GM23248 (cell line): ENCODE measurements around the gene CUX1. TPM values are rescaled to one million over a fixed set of nuclear protein-coding genes. Genes with fewer than 3 reads are reported as not detected.

Source experiments
- DNase-seq: peaks from one replicate; pipeline ENCODE4 v3.0.0-alpha.2; 2015
- H2AFZ ChIP-seq: fragments of 200-600 bp; sonication (generic); 2 replicates; pipeline ENCODE4 v1.6.1; 2016; ENCODE audit warnings: antibody characterized with exemption
- H3F3A ChIP-seq: fragments of 200-600 bp; sonication (generic); 2 replicates; pipeline ENCODE4 v1.6.1; 2016; ENCODE audit warnings: mild to moderate bottlenecking, antibody characterized with exemption, mixed run types; ENCODE audit not compliant: insufficient read depth
- H3K27ac ChIP-seq: fragments of 200-600 bp; sonication (generic); 2 replicates; pipeline ENCODE4 v1.5.1; 2016; ENCODE audit warnings: mild to moderate bottlenecking
- H3K27me3 ChIP-seq: fragments of 200-600 bp; sonication (generic); replicated peaks from 2 replicates; pipeline ENCODE4 v1.6.1; 2016; ENCODE audit warnings: mild to moderate bottlenecking; ENCODE audit not compliant: insufficient read depth
- H3K36me3 ChIP-seq: fragments of 200-600 bp; sonication (generic); 2 replicates; pipeline ENCODE4 v1.6.1; 2016; ENCODE audit warnings: low read depth, mild to moderate bottlenecking
- H3K4me1 ChIP-seq: fragments of 200-600 bp; sonication (generic); 2 replicates; pipeline ENCODE4 v1.6.1; 2016; ENCODE audit warnings: mild to moderate bottlenecking; ENCODE audit not compliant: insufficient read depth
- H3K4me2 ChIP-seq: fragments of 200-600 bp; sonication (generic); one replicate; pipeline ENCODE4 v1.6.1; 2016; ENCODE audit warnings: mild to moderate bottlenecking; ENCODE audit not compliant: unreplicated experiment
- H3K4me3 ChIP-seq: fragments of 200-600 bp; sonication (generic); 2 replicates; pipeline ENCODE4 v1.5.1; 2016; ENCODE audit warnings: mild to moderate bottlenecking
- H3K79me2 ChIP-seq: fragments of 200-600 bp; sonication (generic); 2 replicates; pipeline ENCODE4 v1.6.1; 2016; ENCODE audit warnings: mild to moderate bottlenecking; ENCODE audit not compliant: insufficient read depth
- H3K9ac ChIP-seq: fragments of 200-600 bp; sonication (generic); 2 replicates; pipeline ENCODE4 v1.6.1; 2016; ENCODE audit warnings: mild to moderate bottlenecking
- H3K9me2 ChIP-seq: fragments of 200-600 bp; sonication (generic); 2 replicates; pipeline ENCODE4 v1.6.1; 2016; ENCODE audit warnings: mixed run types, mild to moderate bottlenecking, moderate library complexity; ENCODE audit not compliant: insufficient read depth
- H3K9me3 ChIP-seq: fragments of 200-600 bp; sonication (generic); one replicate; pipeline ENCODE4 v1.6.1; 2017; ENCODE audit warnings: low read depth
- H4K20me1 ChIP-seq: fragments of 200-600 bp; sonication (generic); 2 replicates; pipeline ENCODE4 v1.6.0; 2016; ENCODE audit not compliant: insufficient read depth
- EZH2 ChIP-seq: fragments of 200-600 bp; sonication (generic); IDR thresholded peaks from 2 replicates; pipeline ENCODE4 v1.6.1; 2018; ENCODE audit warnings: antibody characterized with exemption, mild to moderate bottlenecking; ENCODE audit not compliant: insufficient read depth, poor library complexity, severe bottlenecking
- EZH2phosphoT487 ChIP-seq: fragments of 200-600 bp; sonication (generic); IDR thresholded peaks from 2 replicates; pipeline ENCODE4 v1.6.1; 2018; ENCODE audit warnings: antibody characterized with exemption, moderate library complexity, mild to moderate bottlenecking, low read depth; ENCODE audit not compliant: insufficient read depth
- WGBS, 2 experiments: methylation state at CpG; one replicate each; pipeline ENCODE4 v1.1.6; 2015 to 2017; ENCODE audit warnings: low lambda C conversion rate in 2 of 2, low coverage in 1 of 2; ENCODE audit errors: missing lambda C conversion rate in 2 of 2; 5-methylcytosine and 5-hydroxymethylcytosine counted together
- in situ Hi-C: fragments of 300-500 bp; cut with MboI; formaldehyde crosslinking; loops from 2 replicates; pipeline ENCODE4 v1.15.0; 2020
- polyA plus RNA-seq: library from polyadenylated mRNA; unstranded; fragments of >200 nt; fragmentation: Nextera tagmentation; extraction: Ambion mirVana; gene quantifications from 2 replicates; pipeline ENCODE4 v1.2.1, GENCODE V29; 2016
- total RNA-seq: library from RNA; depleted of rRNA; stranded (reverse); fragments of >200 nt; shearing (Covaris generic); gene quantifications from 2 replicates; pipeline ENCODE4 v1.2.3, GENCODE V29; 2014

CUX1 gene
- total and polyA plus RNA-seq, 2 experiments from 2014 or later = 30.2 to 34.9 TPM

GRCh38 chr7:102170393-102170970 is 353.1 kb downstream of the CUX1 start:
- Histone ChIP-seq H3K36me3 (no peaks in the 10 kb centered on the region), H3K4me1 (no peaks in the 10 kb centered on the region), H4K20me1 (no peaks in the 10 kb centered on the region), H3K4me2 (no peak overlapping the region), H3K27me3 (no peaks in the 10 kb centered on the region), H3K27ac (no peak overlapping the region), H3K79me2 (no peaks in the 10 kb centered on the region), H3K9me2 (no peaks in the 10 kb centered on the region), H2AFZ (no peak overlapping the region), H3K9me3 (no peaks in the 10 kb centered on the region), H3F3A (no peaks in the 10 kb centered on the region), H3K9ac (no peak overlapping the region), H3K4me3 (no peak overlapping the region)
- TF ChIP-seq EZH2phosphoT487 (no peak), EZH2 (no peak)
- DNase-seq = no peak
- in situ Hi-C loops = no loop called here
- WGBS, 2 experiments = 93% methylated on average over 22 of the region's 22 CpGs

DNA sequence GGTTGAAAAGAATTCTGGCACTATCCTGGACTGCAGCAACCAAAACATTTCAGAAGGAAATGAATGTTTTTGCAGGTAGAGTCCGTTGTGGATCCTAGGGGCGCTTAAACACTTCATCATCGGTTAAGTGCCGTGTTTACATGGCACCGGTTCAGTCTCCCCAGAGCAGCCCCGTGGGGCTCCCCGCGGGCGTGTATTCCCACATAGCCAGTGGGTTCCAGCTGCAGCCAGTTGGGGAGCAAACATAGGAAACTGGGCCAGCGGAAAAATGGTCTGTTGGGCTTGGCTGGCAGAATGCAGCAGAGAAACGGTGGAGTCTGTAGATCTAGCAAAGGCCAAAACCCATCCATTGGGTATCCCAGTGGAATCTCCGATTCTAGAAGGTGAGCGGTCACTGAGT is 356.2 kb downstream of the CUX1 start:
- no peaks in the 10 kb centered on the region for H4K20me1 ChIP-seq
- H3F3A ChIP-seq = no peaks in the 10 kb centered on the region
- H3K27ac ChIP-seq = no peak overlapping the region
- H3K4me2 ChIP-seq = no peak overlapping the region
- no peak overlapping the region for H2AFZ ChIP-seq
- in situ Hi-C loops = no loop called here
- no peaks in the 10 kb centered on the region for H3K79me2 ChIP-seq
- TF ChIP-seq EZH2 = no peak
- TF ChIP-seq EZH2phosphoT487 = no peak
- no peak overlapping the region for H3K9ac ChIP-seq
- H3K4me1 ChIP-seq = no peaks in the 10 kb centered on the region
- H3K9me3 ChIP-seq = no peaks in the 10 kb centered on the region
- H3K9me2 ChIP-seq = no peaks in the 10 kb centered on the region
- DNase-seq = no peak
- no peak overlapping the region for H3K4me3 ChIP-seq
- H3K27me3 ChIP-seq = no peaks in the 10 kb centered on the region
- WGBS, 2 experiments = 95 to 98% methylated on average over 13 of the region's 13 CpGs
- no peaks in the 10 kb centered on the region for H3K36me3 ChIP-seq

GRCh38 chr7:102175423-102176170 is 358.2 kb downstream of the CUX1 start:
- no peak overlapping the region for H3K27ac ChIP-seq
- DNase-seq = no peak
- WGBS, 2 experiments = 84 to 86% methylated on average over 19 to 24 of the region's 24 CpGs

DNA sequence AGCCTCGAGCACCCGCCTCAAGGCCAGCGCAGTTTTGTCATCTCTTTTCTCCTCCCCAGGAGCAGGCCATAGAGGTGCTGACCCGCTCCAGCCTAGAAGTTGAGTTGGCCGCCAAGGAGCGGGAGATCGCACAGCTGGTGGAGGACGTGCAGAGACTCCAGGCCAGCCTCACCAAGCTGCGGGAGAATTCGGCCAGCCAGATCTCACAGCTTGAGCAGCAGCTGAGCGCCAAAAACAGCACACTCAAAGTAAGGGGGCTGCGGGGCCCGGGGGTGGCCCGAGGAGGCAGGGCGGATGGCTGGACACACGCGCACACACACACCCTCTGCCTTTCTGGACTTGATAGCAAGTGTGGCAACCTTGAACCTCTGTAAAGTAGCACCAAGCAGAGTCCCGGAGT is 361.0 kb downstream of the CUX1 start:
- WGBS, 2 experiments = 89 to 90% methylated on average over 18 of the region's 18 CpGs

More at GRCh38 chr7:102175423-102176170, 358.2 kb downstream of the CUX1 start:
- H3K9ac ChIP-seq = no peak overlapping the region
- H3F3A ChIP-seq = no peaks in the 10 kb centered on the region
- H3K9me2 ChIP-seq = no peaks in the 10 kb centered on the region
- no peaks in the 10 kb centered on the region for H3K36me3 ChIP-seq
- H4K20me1 ChIP-seq = no peaks in the 10 kb centered on the region
- TF ChIP-seq EZH2 (no peak), EZH2phosphoT487 (no peak)
- in situ Hi-C loops = no loop called here
- no peak overlapping the region for H2AFZ ChIP-seq
- H3K4me2 ChIP-seq = no peak overlapping the region
- no peaks in the 10 kb centered on the region for H3K27me3 ChIP-seq
- no peaks in the 10 kb centered on the region for H3K9me3 ChIP-seq
- H3K4me1 ChIP-seq = no peaks in the 10 kb centered on the region
- no peaks in the 10 kb centered on the region for H3K79me2 ChIP-seq
- no peak overlapping the region for H3K4me3 ChIP-seq

More for the DNA sequence above, 361.0 kb downstream of the CUX1 start:
- no peaks in the 10 kb centered on the region for H3K9me2 ChIP-seq
- no peak overlapping the region for H3K27ac ChIP-seq
- in situ Hi-C loops = no loop called here
- no peaks in the 10 kb centered on the region for H3K27me3 ChIP-seq
- no peaks in the 10 kb centered on the region for H3K9me3 ChIP-seq
- no peak for DNase-seq
- H2AFZ ChIP-seq = no peak overlapping the region
- H3F3A ChIP-seq = no peaks in the 10 kb centered on the region
- no peak overlapping the region for H3K4me3 ChIP-seq
- H4K20me1 ChIP-seq = no peaks in the 10 kb centered on the region
- no peak overlapping the region for H3K9ac ChIP-seq
- H3K4me1 ChIP-seq = no peaks in the 10 kb centered on the region
- no peaks in the 10 kb centered on the region for H3K79me2 ChIP-seq
- H3K4me2 ChIP-seq = no peak overlapping the region
- TF ChIP-seq EZH2phosphoT487 = no peak
- TF ChIP-seq EZH2 = no peak
- peaks cover 6% of the 10 kb centered on the region; the same call in 1 of the 2 replicates for H3K36me3 ChIP-seq
